Kidney epithelial cell (primary cell): ENCODE measurements around the gene ADAMTS16. TPM values are rescaled to one million over a fixed set of nuclear protein-coding genes. Genes with fewer than 3 reads are reported as not detected.

ENCODE experiments used
- DNase-seq: peaks from one replicate; pipeline ENCODE4 v3.0.0-alpha.2; 2010; ENCODE audit warnings: low read depth
- H3K27me3 ChIP-seq: 2 replicates; pipeline ENCODE4 v1.6.0; 2011; ENCODE audit warnings: low read length; ENCODE audit not compliant: control insufficient read depth, insufficient read depth
- H3K36me3 ChIP-seq: 2 replicates; pipeline ENCODE4 v1.5.1; 2011; ENCODE audit warnings: low read length; ENCODE audit not compliant: control insufficient read depth, insufficient read depth
- H3K4me3 ChIP-seq: 2 replicates; pipeline ENCODE4 v1.5.1; 2011; ENCODE audit warnings: low read depth, mild to moderate bottlenecking, control low read depth, low read length
- total RNA-seq: library from RNA; depleted of rRNA; stranded (reverse); fragments of >200 nt; gene quantifications from 2 replicates; pipeline ENCODE4 v1.2.3, GENCODE V29; 2015
- TF ChIP-seq, protein P1 (sequence below): IDR thresholded peaks from 2 replicates; pipeline ENCODE4 v1.5.1; 2011; ENCODE audit warnings: mild to moderate bottlenecking, moderate library complexity, low read length, control low read depth, inconsistent platforms; ENCODE audit not compliant: insufficient read depth, poor library complexity, severe bottlenecking

Gene ADAMTS16
- total RNA-seq, 1 donor from 2014 or later: 1.8 TPM

DNA sequence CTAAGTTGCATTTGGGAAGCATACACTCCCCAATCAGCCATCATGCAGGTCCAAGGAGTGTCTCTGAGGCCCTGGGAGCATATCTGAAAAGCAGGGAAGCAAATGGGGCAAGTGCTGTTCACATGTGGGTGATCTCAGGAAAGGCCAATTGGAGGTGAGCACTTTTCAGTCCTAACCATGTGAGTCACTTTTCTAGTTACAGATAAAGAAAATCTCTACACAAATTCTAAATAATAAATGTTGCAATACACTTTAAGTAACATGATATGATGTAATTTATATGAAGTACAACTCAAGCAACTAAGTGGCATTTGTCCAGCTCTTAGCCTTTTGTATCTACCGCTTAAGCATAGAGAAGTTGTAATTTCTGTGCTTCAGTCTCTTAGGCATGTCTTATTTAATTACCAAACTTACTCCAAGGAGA, 18.4 kb downstream of the ADAMTS16 start:
- Histone ChIP-seq H3K36me3 (no peaks in the 10 kb centered on the region), H3K4me3 (no peak overlapping the region), H3K27me3 (no peaks in the 10 kb centered on the region)
- DNase-seq: no peak
- TF ChIP-seq, protein P1, sequence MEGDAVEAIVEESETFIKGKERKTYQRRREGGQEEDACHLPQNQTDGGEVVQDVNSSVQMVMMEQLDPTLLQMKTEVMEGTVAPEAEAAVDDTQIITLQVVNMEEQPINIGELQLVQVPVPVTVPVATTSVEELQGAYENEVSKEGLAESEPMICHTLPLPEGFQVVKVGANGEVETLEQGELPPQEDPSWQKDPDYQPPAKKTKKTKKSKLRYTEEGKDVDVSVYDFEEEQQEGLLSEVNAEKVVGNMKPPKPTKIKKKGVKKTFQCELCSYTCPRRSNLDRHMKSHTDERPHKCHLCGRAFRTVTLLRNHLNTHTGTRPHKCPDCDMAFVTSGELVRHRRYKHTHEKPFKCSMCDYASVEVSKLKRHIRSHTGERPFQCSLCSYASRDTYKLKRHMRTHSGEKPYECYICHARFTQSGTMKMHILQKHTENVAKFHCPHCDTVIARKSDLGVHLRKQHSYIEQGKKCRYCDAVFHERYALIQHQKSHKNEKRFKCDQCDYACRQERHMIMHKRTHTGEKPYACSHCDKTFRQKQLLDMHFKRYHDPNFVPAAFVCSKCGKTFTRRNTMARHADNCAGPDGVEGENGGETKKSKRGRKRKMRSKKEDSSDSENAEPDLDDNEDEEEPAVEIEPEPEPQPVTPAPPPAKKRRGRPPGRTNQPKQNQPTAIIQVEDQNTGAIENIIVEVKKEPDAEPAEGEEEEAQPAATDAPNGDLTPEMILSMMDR: no peak

DNA sequence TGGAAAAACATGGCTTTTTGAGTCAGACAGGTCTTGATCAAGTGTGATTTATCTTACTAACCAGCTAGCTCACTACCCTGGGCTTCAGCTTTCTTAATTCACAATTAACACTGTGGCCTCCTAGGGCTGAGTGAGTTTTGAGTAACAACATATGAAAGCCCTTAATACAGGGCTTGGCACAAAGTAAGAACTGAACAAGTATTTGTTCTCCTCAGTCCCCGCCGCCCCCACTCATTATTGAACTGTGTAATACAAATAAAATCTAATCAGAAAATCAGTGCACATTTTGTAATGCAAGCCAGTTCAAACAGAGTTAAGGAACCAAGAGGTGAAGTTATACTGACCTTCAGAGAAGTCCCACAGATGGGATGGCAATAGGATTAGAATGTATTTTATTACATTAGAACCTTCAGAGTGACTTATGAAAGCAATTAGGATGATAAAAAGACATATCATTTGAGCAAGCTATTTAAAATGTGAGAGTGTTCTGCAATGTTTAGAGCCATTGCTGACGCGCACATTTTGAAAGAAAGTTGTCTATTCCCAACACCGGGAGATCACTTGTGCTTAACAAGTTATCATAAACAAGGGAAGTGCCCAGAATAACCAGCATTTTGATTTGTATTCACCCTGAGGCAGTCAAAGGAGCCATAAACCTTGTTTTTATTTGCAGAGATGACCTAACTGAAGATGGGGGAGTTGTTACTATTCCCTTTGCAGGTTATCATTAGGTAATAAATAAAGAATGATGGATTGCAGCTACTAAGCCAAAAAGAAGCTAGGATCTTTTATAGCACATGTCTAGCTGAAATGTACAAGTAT, 19.4 kb downstream of the ADAMTS16 start:
- TF ChIP-seq, protein P1: no peak
- no peak for DNase-seq
- Histone ChIP-seq H3K36me3 (no peaks in the 10 kb centered on the region), H3K4me3 (no peak overlapping the region), H3K27me3 (no peaks in the 10 kb centered on the region)

DNA sequence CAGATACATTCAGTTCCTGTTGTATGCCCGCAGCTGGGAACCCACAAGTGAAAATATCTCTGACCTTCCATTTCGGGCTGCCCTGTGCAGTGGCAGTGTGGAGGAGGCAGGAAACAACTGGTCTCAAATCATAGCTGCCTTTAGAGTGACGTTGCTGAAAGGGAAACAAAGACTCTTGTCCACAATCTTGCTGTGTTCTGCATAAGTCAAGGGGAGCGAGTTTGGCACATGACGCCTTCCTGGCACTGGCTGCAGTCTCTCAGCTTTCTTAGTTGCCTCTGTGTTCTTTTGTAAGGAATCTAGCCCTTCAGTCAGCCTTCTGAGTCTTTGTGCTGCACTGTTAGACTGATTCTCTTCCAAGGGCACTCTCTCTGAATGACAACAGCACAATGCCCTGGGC, 24.0 kb downstream of the ADAMTS16 start:
- no peak overlapping the region for H3K4me3 ChIP-seq
- no peaks in the 10 kb centered on the region for H3K36me3 ChIP-seq
- TF ChIP-seq, protein P1: no peak
- no peak for DNase-seq
- no peaks in the 10 kb centered on the region for H3K27me3 ChIP-seq

DNA sequence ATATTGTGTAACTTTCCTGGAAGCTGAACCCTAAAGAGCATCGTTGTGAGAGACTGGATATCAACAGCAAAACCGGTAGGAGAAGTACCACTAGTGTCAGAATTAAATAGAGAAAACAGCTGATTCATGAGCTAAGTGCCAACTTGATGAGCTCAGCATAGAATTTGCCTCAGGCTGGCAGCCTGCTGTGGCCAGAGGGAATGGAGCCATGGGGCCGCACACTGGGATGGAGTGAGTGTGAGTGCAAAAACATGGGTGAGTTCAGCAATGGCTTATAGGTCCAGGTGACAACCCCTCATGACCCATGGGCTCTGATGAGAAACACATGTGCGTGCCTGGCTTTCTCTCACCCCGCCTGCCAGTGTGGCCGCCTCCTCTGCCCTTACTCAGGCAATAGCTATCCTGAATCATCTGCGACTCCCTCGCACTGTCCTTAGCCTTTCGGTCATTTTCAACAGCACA, 25.4 kb downstream of the ADAMTS16 start:
- H3K4me3 ChIP-seq: no peak overlapping the region
- no peak for DNase-seq
- no peaks in the 10 kb centered on the region for H3K36me3 ChIP-seq
- TF ChIP-seq, protein P1: no peak
- no peaks in the 10 kb centered on the region for H3K27me3 ChIP-seq

DNA sequence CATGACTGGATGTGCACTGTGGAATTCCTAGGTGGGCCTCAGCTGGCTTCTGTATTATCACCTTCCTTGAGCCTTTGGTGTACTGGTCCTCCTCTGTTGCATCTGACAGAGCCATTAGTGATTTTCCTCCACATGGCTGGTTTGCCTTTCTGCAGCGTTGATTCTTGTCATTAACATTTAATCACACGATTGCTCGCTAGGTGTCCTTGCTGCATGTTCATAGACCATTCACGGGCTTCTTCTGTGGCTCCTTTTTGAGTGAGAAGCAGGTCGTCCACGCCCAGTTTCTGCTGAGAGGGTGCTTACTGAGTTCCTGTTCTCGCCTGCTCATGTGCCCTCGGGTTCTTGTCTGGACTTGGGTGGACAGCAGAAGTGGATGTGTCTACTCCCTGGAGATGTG, 29.3 kb downstream of the ADAMTS16 start:
- no peak for DNase-seq
- TF ChIP-seq, protein P1: no peak
- no peak overlapping the region for H3K4me3 ChIP-seq
- no peaks in the 10 kb centered on the region for H3K27me3 ChIP-seq
- H3K36me3 ChIP-seq: no peaks in the 10 kb centered on the region
